ENCODE results near the gene OTUD5. TPM values are rescaled to one million over a fixed set of nuclear protein-coding genes. Genes with fewer than 3 reads are reported as not detected.

Gene OTUD5
- polyA plus RNA-seq, 3 donors = 8.4 to 75.0 (median 12.4) TPM

DNA sequence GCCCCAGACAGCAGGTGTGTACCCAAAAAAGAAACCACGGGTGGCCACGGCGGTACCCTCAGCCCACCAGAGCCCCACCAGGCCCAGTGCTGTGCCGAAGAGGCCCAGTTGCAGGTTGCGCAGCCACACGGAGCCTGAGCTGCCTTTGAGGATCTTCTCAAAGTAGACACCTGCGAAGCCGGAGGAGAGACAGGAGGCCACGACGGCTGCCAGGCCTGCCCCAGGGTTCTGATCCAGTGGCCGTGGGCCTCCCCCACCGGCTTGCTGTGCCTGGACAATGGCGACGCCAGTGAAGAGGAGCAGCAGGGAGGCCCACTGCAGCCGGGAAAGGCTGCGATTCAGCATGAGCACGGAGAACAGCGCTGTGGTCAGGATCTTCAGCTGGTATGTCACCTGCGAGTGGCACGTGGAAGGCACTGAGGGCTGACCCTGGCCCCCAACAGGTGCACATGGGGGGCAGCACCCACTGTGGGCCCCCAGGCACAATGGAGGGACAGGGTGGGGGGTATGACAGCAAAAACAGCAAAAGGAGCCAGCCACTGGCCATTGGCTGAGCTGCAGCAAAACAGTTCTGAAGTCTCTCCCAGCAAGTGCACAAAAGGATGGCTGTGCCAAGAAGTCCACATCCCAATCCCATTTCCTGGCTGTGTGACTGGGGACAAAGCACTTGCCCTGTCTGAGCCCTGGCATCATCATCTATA is 52.2 kb downstream of the OTUD5 start:
- H3K4me1 Mint-ChIP-seq = peaks cover 2% of the 10 kb centered on the region
- H3K9me3 ChIP-seq (replicated peaks in 1 of 2; ENCODE audit: control insufficient read depth in 1 of 2, insufficient read depth in 1 of 2, low read length in 2 of 2) = no peaks in the 10 kb centered on the region
- H3K36me3 ChIP-seq (replicated peaks in 1 of 2; ENCODE audit: control insufficient read depth in 1 of 2, insufficient read depth in 2 of 2, low read length in 2 of 2) = peaks cover 34 to 66% of the 10 kb centered on the region in 2 donors
- no peak overlapping the region for H3K4me2 ChIP-seq (replicated peaks; ENCODE audit: extremely low read depth, low read length, poor library complexity, severe bottlenecking)
- no peak overlapping the region for H3K9ac ChIP-seq (ENCODE audit: insufficient read depth, low read length, poor library complexity, severe bottlenecking)
- intact Hi-C loops (cut with micrococcal nuclease) = no loop called here
- H3K36me3 Mint-ChIP-seq = peaks cover 35 to 60% of the 10 kb centered on the region in 2 donors
- no peak overlapping the region for H3K4me3 Mint-ChIP-seq
- peaks cover under 1 to 2% of the 10 kb centered on the region in 2 donors for H3K4me1 ChIP-seq (ENCODE audit: control insufficient read depth in 1 of 2, insufficient read depth in 2 of 2, low read length in 2 of 2)
- no peak overlapping the region for H3K4me3 ChIP-seq (replicated peaks in 1 of 3; ENCODE audit: low read depth in 2 of 3, low read length in 3 of 3)
- no peak overlapping the region for H2AFZ ChIP-seq (ENCODE audit: insufficient read depth, low read depth, low read length, poor library complexity, severe bottlenecking)
- H3K27me3 Mint-ChIP-seq (ENCODE audit: low read depth in 3 of 3) = peaks cover 0 to 3% (median 0%) of the 10 kb centered on the region in 3 donors
- DNase-seq = no peak
- no peak overlapping the region for H3K27ac ChIP-seq (ENCODE audit: low read depth in 1 of 2, low read length in 2 of 2)
- 95% methylated on average over 17 of the region's 20 CpGs for WGBS (ENCODE audit: insufficient coverage)
- TF ChIP-seq, protein P1, sequence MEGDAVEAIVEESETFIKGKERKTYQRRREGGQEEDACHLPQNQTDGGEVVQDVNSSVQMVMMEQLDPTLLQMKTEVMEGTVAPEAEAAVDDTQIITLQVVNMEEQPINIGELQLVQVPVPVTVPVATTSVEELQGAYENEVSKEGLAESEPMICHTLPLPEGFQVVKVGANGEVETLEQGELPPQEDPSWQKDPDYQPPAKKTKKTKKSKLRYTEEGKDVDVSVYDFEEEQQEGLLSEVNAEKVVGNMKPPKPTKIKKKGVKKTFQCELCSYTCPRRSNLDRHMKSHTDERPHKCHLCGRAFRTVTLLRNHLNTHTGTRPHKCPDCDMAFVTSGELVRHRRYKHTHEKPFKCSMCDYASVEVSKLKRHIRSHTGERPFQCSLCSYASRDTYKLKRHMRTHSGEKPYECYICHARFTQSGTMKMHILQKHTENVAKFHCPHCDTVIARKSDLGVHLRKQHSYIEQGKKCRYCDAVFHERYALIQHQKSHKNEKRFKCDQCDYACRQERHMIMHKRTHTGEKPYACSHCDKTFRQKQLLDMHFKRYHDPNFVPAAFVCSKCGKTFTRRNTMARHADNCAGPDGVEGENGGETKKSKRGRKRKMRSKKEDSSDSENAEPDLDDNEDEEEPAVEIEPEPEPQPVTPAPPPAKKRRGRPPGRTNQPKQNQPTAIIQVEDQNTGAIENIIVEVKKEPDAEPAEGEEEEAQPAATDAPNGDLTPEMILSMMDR (IDR thresholded peaks at IDR 0.05) = no peak
- peaks cover 0 to 3% (median 0%) of the 10 kb centered on the region in 7 donors for H3K9me3 Mint-ChIP-seq
- no peak overlapping the region for H3K27ac Mint-ChIP-seq
- H3K79me2 ChIP-seq (ENCODE audit: insufficient read depth, low read length) = peaks cover 5% of the 10 kb centered on the region
- peaks cover 11% of the 10 kb centered on the region for H4K20me1 ChIP-seq (ENCODE audit: insufficient read depth, low read length)
- H3K27me3 ChIP-seq (ENCODE audit: control insufficient read depth in 2 of 2, insufficient read depth in 2 of 2, low read length in 2 of 2) = no peaks in the 10 kb centered on the region

DNA sequence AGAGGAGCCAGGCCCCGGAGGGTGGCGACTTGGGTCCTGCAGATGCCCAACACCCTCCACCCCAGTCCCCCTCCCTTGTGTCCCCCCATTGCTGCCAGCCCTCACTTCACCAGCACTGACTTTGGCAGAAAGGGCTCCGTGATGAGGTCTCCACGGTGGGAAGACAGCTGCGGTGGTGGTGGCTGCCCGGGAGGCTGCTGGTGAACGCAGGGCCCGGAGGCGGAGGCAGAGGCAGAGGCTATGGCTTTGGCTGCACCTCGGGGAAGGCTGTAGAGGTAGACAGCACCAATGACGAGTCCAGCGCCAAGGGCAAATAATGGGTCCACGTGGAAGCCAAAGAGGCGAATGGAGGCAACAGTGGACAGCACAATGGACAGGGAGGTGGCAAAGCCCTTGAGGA is 52.8 kb downstream of the OTUD5 start:
- no peak overlapping the region for H3K4me2 ChIP-seq (replicated peaks; ENCODE audit: extremely low read depth, low read length, poor library complexity, severe bottlenecking)
- no peaks in the 10 kb centered on the region for H3K4me1 Mint-ChIP-seq
- no peak overlapping the region for H2AFZ ChIP-seq (ENCODE audit: insufficient read depth, low read depth, low read length, poor library complexity, severe bottlenecking)
- intact Hi-C loops (cut with micrococcal nuclease) = no loop called here
- peaks cover 35 to 58% of the 10 kb centered on the region in 2 donors for H3K36me3 Mint-ChIP-seq
- H3K4me1 ChIP-seq (ENCODE audit: control insufficient read depth in 1 of 2, insufficient read depth in 2 of 2, low read length in 2 of 2) = no peaks in the 10 kb centered on the region
- peaks cover under 1% of the 10 kb centered on the region for H3K79me2 ChIP-seq (ENCODE audit: insufficient read depth, low read length)
- no peak for DNase-seq
- H3K4me3 ChIP-seq (replicated peaks in 1 of 3; ENCODE audit: low read depth in 2 of 3, low read length in 3 of 3) = no peak overlapping the region
- H3K9me3 Mint-ChIP-seq = peaks cover 0 to 3% (median 0%) of the 10 kb centered on the region in 7 donors
- H3K27me3 ChIP-seq (ENCODE audit: control insufficient read depth in 2 of 2, insufficient read depth in 2 of 2, low read length in 2 of 2) = no peaks in the 10 kb centered on the region
- 98% methylated on average over 10 of the region's 14 CpGs for WGBS (ENCODE audit: insufficient coverage)
- peaks cover 0 to 3% (median 0%) of the 10 kb centered on the region in 3 donors for H3K27me3 Mint-ChIP-seq (ENCODE audit: low read depth in 3 of 3)
- H3K9me3 ChIP-seq (replicated peaks in 1 of 2; ENCODE audit: control insufficient read depth in 1 of 2, insufficient read depth in 1 of 2, low read length in 2 of 2) = no peaks in the 10 kb centered on the region
- H3K27ac Mint-ChIP-seq = peak overlapping the region in 1 of 7 donors; percentile 13
- H3K36me3 ChIP-seq (replicated peaks in 1 of 2; ENCODE audit: control insufficient read depth in 1 of 2, insufficient read depth in 2 of 2, low read length in 2 of 2) = peaks cover 34 to 65% of the 10 kb centered on the region in 2 donors
- TF ChIP-seq, protein P1 (IDR thresholded peaks at IDR 0.05) = no peak
- no peak overlapping the region for H3K27ac ChIP-seq (ENCODE audit: low read depth in 1 of 2, low read length in 2 of 2)
- H3K4me3 Mint-ChIP-seq = no peak overlapping the region
- H4K20me1 ChIP-seq (ENCODE audit: insufficient read depth, low read length) = peaks cover 13% of the 10 kb centered on the region
- H3K9ac ChIP-seq (ENCODE audit: insufficient read depth, low read length, poor library complexity, severe bottlenecking) = no peak overlapping the region

Data from CD14-positive monocyte (primary cell).